Astrocyte (in vitro differentiated cells and primary cell): Measurements from ENCODE around the gene EYS.

Experiments
- EZH2 ChIP-seq: IDR thresholded peaks from 2 replicates; pipeline ENCODE4 v1.6.1; 2012; ENCODE audit warnings: mild to moderate bottlenecking, low read length, inconsistent platforms; ENCODE audit not compliant: insufficient read depth
- TF ChIP-seq, protein P1 (sequence below): IDR thresholded peaks from 2 replicates; pipeline ENCODE4 v1.5.1; 2011; ENCODE audit warnings: low read depth, mild to moderate bottlenecking, inconsistent platforms, low read length, moderate library complexity; ENCODE audit not compliant: insufficient read depth

DNA sequence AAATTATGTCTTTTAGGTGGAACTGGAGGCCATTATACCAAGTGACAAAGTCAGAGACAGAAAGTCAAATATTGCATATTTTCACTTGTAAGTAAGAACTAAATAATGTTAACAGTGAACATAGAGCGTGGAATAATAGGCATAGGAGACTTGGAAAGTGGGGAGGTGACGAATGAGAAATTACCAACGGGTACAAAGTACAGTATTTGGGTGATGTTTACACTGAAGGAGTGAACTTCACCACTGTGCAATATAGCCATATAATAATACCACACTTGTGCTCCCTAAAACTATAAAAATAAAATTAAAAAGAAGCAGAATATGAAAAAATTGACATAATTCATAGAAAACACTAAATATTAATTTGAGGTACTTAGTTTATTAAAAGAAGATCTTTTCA is 14.9 kb downstream of the EYS start:
- TF ChIP-seq, protein P1, sequence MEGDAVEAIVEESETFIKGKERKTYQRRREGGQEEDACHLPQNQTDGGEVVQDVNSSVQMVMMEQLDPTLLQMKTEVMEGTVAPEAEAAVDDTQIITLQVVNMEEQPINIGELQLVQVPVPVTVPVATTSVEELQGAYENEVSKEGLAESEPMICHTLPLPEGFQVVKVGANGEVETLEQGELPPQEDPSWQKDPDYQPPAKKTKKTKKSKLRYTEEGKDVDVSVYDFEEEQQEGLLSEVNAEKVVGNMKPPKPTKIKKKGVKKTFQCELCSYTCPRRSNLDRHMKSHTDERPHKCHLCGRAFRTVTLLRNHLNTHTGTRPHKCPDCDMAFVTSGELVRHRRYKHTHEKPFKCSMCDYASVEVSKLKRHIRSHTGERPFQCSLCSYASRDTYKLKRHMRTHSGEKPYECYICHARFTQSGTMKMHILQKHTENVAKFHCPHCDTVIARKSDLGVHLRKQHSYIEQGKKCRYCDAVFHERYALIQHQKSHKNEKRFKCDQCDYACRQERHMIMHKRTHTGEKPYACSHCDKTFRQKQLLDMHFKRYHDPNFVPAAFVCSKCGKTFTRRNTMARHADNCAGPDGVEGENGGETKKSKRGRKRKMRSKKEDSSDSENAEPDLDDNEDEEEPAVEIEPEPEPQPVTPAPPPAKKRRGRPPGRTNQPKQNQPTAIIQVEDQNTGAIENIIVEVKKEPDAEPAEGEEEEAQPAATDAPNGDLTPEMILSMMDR: no peak
- TF ChIP-seq EZH2: no peak
